ENCODE data around the gene CX3CR1.

- TF ChIP-seq CTCF (IDR thresholded peaks at IDR 0.05): no peak
- no peak for TF ChIP-seq POLR2A (IDR thresholded peaks at IDR 0.05)
Measured at GRCh38 chr3:39295184-39295775, 15.4 kb upstream of the CX3CR1 start.

All from Peyer's patch (tissue), 4 donors.